ENCODE data around the gene MDN1. TPM values are rescaled to one million over a fixed set of nuclear protein-coding genes. Genes with fewer than 3 reads are reported as not detected.

Gene MDN1
- total and polyA plus RNA-seq, 2 of the 8 experiments (the other 6 are each of a cell fraction or from before 2014, with no cell fraction given): 53.5 to 179 TPM

GRCh38 chr6:89781070-89782034 lies 38.2 kb downstream of the MDN1 start:
- Histone ChIP-seq H3K14ac (ENCODE audit: insufficient read length) (no peak overlapping the region), H3K4me3 (ENCODE audit: extremely low read depth in 1 of 4, insufficient read depth in 2 of 4, low read depth in 3 of 4, low read length in 4 of 4) (no peak overlapping the region), H4K20me1 (replicated peaks in 1 of 2; ENCODE audit: control insufficient read depth in 1 of 2, insufficient read depth in 2 of 2, low read length in 2 of 2) (peaks cover 0 to 3% of the 10 kb centered on the region in 2 experiments), H3K79me2 (ENCODE audit: control insufficient read depth in 1 of 2, insufficient read depth in 2 of 2, low read length in 2 of 2) (no peaks in the 10 kb centered on the region), H4K5ac (ENCODE audit: insufficient read length, low read depth, low read length) (no peak overlapping the region), H3K4me1 (replicated peaks in 1 of 4; ENCODE audit: control insufficient read depth in 3 of 4, insufficient read depth in 4 of 4, low read length in 3 of 4) (no peaks in the 10 kb centered on the region), H3K36me3 (ENCODE audit: control insufficient read depth in 2 of 4, insufficient read depth in 4 of 4, low read length in 3 of 4) (peaks cover 26 to 91% (median 62%) of the 10 kb centered on the region in 4 experiments), H3K9ac (replicated peaks in 1 of 4; ENCODE audit: extremely low read depth in 1 of 4, low read depth in 3 of 4, low read length in 3 of 4) (no peak overlapping the region), H4K91ac (replicated peaks; ENCODE audit: insufficient read length, low read length) (no peak overlapping the region), H3K18ac (ENCODE audit: extremely low read depth, low read length) (no peak overlapping the region), H2BK20ac (ENCODE audit: low read length) (no peak overlapping the region), H3K4me2 (ENCODE audit: insufficient read depth in 1 of 2, low read depth in 2 of 2, low read length in 2 of 2) (no peak overlapping the region), H3K27me3 (replicated peaks in 1 of 4; ENCODE audit: control insufficient read depth in 3 of 4, extremely low read depth in 1 of 4, insufficient read depth in 3 of 4, low read length in 3 of 4) (no peaks in the 10 kb centered on the region), H3K23ac (ENCODE audit: insufficient read length) (no peak overlapping the region), H3K27ac (ENCODE audit: low read depth, low read length) (no peak overlapping the region; the same call in 1 of the 2 replicates), H2BK120ac (replicated peaks; ENCODE audit: low read depth, low read length) (no peak overlapping the region), H3K23me2 (ENCODE audit: low read depth, low read length) (no peaks in the 10 kb centered on the region), H3K56ac (replicated peaks; ENCODE audit: insufficient read length, low read depth, low read length) (no peak overlapping the region), H2AFZ (ENCODE audit: low read length) (no peak overlapping the region), H3K9me3 (ENCODE audit: insufficient read depth in 2 of 2, low read depth in 1 of 2, low read length in 1 of 2) (no peaks in the 10 kb centered on the region), H3K4ac (replicated peaks; ENCODE audit: insufficient read length, low read depth, low read length) (no peak overlapping the region), H4K8ac (ENCODE audit: extremely low read depth, insufficient read depth, low read length) (no peak overlapping the region), H2AK5ac (ENCODE audit: low read depth, low read length) (no peak overlapping the region), H3K79me1 (ENCODE audit: low read depth, low read length) (no peaks in the 10 kb centered on the region), H2BK15ac (ENCODE audit: low read length) (no peak overlapping the region), H2BK12ac (ENCODE audit: low read depth, low read length) (no peak overlapping the region), H2BK5ac (ENCODE audit: low read depth, low read length) (no peak overlapping the region)
- WGBS, 2 experiments (ENCODE audit: extremely low coverage in 1 of 2, insufficient coverage in 1 of 2, insufficient read length in 1 of 2, insufficient replicate concordance in 2 of 2, low coverage in 1 of 2, low lambda C conversion rate in 2 of 2, missing lambda C conversion rate in 1 of 2): 91% methylated on average over 6 of the region's 6 CpGs; no CpG with 5 or more reads in 1 of the 2 experiments
- TF ChIP-seq RNF2 (IDR thresholded peaks at IDR 0.05; ENCODE audit: borderline replicate concordance, low read depth, low read length, missing control alignments, poor library complexity, severe bottlenecking) (no peak), POLR2AphosphoS5 (IDR thresholded peaks at IDR 0.05; ENCODE audit: low read depth, low read length) (no peak), ATF3 (IDR thresholded peaks at IDR 0.05; ENCODE audit: insufficient read depth, low read depth, low read length) (no peak), GTF2F1 (IDR thresholded peaks at IDR 0.05; ENCODE audit: borderline replicate concordance, low read depth, low read length) (no peak)
- FAIRE-seq (no peak), DNase-seq (ENCODE audit: low read depth in 1 of 2, low spot score in 2 of 2) (no peak)
- POLR2A ChIA-PET (ENCODE audit: partially characterized antibody): interaction anchor here (0.7 kb wide), 1 partner anchor 12 kb away, joined by 3 read pairs; no protein-coding TSS in a partner anchor
- CTCF ChIA-PET (ENCODE audit: partially characterized antibody): no interaction called here
